GM21526 (cell line): ENCODE results near the gene ANGPTL8.

ENCODE experiments used
- ATAC-seq: cut with Tn5 transposase; IDR thresholded peaks from one replicate; pipeline ENCODE4 v1.9.1; 2021; ENCODE audit warnings: moderate library complexity; ENCODE audit not compliant: unreplicated experiment, low FRiP score

Gene ANGPTL8

GRCh38 chr19:11203194-11204075 lies 36.0 kb upstream of the ANGPTL8 start:
- no peak for ATAC-seq

DNA sequence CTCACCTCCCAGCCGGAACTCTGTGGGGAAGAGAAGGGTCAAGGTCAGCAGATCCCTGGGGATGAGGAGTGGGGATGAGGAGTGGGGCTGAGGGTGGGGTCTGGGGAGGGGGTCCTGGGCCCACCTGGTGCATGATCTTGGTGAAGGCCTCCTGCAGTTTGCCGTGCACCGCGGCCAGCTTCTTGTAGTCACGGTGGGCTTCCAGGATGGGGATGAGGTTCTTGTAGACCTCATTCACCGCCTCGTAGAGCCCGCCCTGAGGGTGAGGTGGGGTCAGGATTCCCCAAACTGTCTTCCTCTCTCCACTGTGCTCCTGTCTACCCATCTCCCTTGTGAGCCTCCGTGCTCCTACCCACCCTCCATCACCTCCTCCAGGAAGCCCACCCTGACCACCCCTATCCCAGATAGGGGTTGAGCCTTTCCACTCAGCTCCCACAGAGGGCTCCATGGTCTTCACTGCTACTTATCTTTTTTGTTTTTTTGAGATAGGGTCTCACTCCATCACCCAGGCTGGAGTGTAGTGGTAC lies 35.3 kb upstream of the ANGPTL8 start:
- no peak for ATAC-seq

GRCh38 chr19:11204943-11205349 lies 34.5 kb upstream of the ANGPTL8 start:
- ATAC-seq = no peak

GRCh38 chr19:11205939-11206570 lies 33.4 kb upstream of the ANGPTL8 start:
- no peak for ATAC-seq

DNA sequence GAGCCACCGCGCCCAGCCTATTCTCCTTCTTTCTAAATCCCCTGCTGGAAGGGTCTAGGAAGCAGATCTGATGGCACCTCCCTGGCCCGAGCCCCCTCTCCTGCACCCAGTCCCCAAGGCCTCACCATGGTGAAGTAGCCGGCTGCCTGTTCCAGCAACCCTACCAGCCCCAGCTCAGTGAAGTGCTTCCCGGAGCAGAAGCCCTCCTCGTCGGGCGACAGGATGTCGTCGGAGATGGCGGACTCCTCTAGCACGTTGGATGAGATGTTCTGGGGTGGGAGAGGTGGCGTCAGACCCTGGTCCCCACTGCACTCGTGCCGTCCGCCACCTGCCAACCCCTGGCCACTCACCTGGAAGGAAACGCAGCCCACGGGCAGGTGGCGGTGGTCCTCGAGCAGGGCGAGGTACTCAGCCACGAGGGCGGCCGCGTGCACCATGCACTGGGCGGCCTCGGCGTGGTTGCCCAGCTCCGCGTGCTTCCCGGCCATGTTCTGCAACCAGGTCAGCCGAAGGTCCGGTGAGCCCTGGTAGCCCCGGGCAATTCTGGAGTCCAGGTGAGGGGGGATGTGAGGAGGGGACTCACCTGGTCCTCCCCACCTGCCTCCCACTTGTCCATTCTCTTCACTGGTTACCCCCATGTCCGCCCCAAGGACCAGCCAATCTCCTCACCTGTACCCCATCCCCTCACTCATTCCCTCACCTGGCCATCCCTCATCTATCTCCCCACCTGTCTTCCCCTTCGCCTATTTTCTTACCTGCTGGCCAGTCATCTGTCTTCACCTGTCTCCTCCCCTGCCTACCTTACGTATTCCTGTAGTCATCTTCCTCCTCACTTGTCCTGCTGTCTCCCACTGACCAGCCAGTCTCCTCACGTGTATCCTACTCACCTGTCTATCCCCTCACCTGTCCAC lies 30.6 kb upstream of the ANGPTL8 start:
- no peak for ATAC-seq

DNA sequence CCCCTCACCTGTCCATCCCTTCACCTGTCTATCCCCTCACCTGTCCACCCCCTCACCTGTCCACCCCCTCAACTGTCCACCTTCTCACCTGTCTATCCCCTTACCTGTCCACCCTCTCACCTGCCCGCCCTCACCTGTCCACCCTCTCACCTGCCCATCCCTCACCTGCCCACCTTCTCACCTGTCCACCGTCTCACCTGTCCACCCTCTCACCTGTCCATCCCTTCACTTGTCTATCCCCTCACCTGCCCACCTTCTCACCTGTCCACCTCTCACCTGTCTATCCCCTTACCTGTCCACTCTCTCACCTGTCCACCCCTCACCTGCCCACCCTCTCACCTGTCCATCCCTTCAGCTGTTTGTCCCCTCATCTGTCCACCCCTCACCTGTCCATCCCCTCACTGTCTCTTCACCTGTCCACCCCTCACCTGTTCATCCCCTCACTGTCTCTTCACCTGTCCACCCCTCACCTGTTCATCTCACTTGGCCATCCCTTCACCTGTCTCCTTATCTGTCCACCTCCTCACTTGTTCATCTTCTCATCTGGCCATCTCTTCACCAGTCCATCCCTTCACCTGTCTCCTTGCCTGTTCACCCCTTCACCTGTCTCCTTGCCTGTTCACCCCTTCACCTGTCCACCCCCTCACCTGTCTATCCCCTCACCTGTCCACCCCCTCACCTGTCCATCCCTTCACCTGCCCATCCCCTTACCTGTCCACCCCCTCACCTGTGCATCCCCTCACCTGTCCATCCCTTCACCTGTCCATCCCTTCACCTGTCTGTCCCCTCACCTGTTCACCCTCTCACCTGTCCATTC lies 29.4 kb upstream of the ANGPTL8 start:
- no peak for ATAC-seq

DNA sequence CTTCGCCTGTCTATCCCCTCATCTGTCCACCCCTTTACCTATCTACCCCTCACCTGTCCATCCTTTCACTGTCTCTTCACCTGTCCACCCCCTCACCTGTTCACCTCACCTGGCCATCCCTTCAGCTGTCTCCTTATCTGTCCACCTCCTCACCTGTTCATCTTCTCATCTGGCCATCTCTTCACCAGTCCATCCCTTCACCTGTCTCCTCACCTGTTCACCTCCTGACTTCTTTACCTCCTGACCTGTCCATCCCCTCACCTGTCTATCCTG lies 28.8 kb upstream of the ANGPTL8 start:
- ATAC-seq = no peak

DNA sequence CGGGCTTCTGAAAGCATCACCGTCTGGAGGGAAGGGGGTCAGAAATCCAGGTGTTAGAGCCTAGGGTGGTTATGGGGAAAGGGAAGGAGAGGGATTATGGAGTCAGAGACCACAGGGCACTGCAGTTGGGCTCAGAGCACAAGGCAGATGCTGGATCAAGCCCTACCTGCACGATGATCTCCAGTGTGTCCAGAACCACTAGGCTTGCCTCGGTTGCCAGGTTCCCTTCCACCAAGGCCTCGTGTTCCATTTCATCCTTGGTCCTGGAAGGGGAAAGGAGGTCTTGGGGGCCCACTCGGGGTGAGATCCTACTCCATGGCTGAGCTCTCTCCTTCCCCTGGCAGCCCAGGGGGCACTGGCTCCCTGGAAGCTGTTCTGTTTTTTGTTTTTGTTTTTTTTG lies 25.0 kb upstream of the ANGPTL8 start:
- no peak for ATAC-seq

- no peak for ATAC-seq
Measured at GRCh38 chr19:11221082-11221598, 18.3 kb upstream of the ANGPTL8 start.

- ATAC-seq = no peak
Measured at GRCh38 chr19:11223200-11223599, 16.2 kb upstream of the ANGPTL8 start.

DNA sequence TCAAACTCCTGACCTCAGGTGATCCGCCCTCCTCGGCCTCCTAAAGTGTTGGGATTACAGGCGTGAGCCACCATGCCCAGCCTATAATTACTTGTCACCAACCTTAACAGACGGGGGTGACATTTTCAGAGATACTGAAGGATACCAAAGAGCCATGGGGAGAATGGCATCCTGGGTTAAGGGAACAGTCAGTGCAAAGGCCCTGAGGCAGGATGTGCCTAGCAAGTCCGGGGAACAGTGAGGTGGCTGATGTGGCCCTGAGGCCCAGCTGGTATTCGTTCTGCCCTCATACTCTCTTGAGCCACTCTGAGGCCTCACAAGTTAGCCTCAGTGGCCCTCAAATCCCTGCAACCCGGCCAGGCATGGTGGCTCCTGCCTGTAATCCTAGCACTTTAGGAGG lies 15.0 kb upstream of the ANGPTL8 start:
- no peak for ATAC-seq

- no peak for ATAC-seq
Measured at GRCh38 chr19:11225172-11225571, 14.2 kb upstream of the ANGPTL8 start.

DNA sequence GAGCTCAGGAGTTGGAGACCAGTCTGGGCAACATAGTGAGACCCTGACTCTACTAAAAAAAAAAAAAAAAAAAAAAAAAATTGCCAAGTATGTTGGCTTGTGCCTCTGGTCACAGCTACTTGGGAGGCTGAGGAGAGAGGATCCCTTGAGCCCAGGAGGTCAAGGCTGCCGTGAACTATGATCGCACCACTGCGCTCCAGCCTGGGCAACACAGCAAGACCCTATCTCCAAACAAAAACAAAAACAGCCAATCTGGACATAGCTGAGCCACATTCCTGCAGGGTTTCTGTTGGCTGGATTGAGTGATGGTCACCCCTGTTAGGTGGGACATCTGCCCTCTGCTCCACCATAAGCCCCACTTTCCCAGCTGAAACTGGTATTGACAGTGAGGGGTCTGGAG lies 13.6 kb upstream of the ANGPTL8 start:
- ATAC-seq = no peak

DNA sequence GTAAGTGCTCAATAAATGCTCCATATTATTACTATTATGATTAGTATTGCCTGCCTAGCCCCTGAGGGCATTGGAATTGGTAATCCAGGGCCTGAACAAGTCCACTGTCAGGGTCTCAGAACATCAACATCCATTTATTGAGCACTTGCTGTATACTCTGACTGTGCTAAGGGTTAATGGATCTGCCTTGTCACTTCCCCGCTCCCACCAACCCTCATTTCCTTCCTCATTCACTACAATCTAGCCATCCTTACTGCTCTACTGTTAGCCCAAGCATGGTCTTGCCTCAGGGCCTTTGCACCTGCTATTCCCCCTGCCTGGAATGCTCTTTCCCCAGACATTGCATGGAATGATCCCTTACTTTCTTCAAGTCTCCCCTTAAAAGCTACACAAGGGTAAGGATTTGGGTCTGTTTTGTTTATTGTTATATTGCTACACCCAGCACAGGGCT lies 12.7 kb upstream of the ANGPTL8 start:
- no peak for ATAC-seq

DNA sequence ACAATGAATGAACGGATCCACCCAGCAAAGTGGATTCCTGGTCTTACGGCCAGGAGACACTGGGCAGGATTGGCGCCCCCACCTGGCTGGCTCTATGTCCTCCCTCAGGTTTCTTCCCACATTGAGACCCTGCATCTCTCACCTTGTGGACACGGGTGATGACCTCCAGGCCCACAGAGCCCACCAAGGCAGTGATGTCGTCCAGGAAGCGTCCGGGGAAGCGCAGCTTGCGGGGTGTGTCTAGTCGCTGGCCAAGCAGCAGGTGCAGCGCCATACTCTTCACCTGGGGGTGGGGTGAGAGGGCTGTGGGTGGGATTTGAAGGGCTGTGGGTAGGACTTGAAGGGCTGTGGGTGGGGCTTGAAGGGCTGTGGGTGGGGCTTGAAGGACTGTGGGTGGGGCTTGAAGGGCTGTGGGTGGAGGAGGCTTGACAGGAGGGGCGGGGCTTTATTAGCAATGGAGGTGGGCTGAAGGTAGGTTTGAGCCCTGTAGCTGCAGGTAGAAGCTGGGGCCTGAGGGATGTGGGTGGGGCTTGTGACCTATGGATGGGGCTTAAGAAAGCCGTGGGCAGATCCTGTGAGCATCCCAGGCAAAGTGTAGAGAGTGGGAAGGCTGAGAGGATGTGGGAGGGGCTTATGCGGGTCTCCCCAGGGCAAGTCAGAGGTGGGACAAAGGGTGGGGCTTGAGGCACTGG lies 12.1 kb upstream of the ANGPTL8 start:
- ATAC-seq = no peak

DNA sequence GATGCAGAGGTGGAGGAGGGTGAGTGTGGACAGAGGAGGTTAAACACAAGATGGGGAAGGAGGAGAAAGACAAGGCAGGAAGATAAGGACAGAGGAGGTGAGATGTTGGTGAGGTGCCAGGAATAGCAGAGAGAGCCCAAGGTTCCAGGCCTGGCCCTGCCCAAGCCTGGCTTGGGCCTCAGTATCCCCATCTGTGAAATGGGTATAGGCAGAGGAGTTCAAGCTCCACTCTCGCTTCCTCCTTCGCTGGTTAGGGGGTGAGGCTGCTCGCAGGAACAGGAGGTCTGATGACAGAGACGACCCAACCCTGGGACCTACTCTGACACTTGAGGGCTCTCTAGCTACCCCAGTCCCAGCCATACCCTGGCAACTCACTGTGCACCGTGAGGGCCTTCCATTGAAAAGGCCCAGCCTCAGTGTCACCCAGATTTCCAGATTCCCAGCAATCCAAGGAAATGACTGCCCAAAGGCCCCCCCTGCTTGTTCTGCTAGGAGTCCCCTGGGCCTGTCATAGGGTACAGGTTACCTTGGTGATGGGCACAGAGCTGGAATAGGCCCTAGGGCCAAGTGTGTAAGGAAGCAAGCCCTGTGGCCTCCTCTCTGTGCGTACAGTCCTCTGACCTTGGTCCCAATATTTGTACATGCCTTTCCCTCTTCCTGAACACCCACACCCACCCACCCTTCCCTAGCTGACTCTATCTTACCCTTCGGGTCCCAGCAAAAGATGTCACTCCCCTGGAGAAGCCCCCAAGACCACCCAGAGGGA lies 8.6 kb upstream of the ANGPTL8 start:
- ATAC-seq = no peak

- no peak for ATAC-seq
Measured at GRCh38 chr19:11232555-11232954, 6.9 kb upstream of the ANGPTL8 start.

DNA sequence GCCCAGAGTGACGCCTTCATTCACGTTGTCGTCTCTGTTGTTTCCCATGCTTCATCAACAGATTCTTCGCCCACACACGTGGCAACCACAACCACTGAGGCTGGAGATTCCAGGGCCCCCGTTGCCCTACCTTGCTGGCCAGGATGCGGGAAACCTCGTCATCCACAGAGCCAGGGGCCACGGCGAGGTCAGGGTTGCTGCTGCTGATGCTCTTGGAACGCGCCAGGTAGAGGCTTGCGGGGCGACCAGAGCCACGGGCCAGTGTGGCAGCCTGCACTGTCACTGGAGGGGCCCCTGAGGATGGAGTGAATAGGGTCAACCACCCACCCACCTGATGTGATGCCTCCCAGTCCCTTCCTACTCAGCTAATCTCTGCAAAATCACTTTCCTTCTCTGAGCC lies 6.3 kb upstream of the ANGPTL8 start:
- no peak for ATAC-seq
